TTC549 (cell line): Measurements from ENCODE around the gene STEAP4.
"Not testable (repeated sequence)": the region's sequence is repeated elsewhere in the genome, so short reads cannot be mapped to it uniquely, and the experiment has no call there.

Experiments used
- FAIRE-seq: peaks from 2 replicates; lab custom pipeline; 2012; peaks lifted over from hg19 to GRCh38; lab: Jason Lieb, UNC

STEAP4 gene

DNA sequence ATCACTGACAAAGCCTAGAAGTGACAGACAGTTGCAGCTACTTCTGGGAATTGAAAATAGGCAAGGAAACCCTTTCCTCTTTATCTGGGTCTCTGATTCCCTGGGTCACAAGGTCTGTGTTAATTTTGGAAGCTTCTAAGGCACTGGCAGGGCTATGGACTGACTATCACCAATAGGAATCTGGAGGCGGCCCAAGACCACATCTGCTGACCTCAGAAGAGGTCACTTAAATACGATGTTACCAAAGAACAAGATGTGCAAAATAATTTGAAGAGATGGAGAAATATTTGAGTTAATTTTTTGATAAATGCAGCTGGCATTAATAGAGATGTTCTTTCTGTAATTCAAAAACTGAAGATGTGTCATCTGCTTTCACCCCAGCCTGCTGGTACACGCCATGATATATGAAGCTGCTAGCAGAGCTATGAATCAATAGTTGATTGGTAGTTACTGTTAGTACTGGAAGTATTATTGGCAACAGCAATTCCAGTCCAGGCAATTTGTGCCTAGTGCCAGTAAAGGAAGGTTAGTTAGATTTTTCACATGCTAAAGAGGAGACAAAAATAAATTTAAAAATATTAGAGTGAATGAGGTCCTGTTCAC lies 5.5 kb upstream of the STEAP4 start:
- no peak for FAIRE-seq

DNA sequence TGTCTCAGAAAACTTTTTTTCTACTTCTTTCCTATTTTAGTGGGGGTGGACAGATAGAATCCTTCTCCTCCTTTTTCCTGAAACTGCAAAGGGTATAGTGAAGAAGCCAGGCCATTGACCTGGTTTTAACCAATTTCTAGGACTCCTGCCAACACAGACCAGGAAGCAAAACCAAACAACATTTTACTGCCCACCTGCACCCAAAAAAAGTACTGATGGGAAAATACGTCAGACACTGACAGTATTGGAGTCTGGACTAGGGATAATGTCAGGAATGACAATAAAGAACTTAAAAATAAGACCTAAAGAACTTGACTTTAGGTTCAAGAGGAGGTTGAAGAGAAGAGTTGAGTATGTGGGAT lies 5.0 kb upstream of the STEAP4 start:
- FAIRE-seq = no peak

DNA sequence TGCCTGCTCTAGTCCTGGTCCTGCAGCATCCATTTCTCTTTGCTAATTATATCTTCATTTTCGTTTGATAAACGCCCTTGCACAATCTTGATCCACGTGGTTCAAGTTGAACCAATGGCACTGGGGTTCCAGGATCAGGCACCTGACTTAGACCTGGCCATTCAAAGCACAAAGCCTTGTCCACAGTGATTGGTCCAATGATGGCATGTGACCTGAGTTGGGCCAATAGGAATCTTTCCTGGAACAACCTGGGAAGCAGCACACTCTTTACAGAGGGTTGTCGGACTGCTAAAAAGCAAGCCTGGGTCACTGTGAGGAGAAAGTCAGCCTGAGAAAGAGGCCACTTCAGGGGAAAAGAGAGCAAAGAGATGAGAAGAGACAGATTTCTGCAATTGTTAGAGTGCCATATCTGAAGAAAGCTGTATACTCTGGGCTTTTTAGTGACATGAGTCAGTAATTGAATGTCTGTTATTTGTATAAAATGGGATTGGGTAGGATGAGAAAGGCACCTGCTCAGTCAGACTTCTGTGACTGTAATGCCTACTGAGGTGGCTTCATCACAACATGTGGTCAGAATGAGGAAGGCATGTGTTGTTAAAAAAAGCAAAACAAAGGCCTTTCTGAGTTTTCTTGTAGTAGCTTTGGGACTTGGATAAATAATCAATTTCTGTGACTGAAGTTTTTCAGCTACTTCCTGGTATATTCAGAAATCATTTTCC lies 4.4 kb upstream of the STEAP4 start:
- no peak for FAIRE-seq

DNA sequence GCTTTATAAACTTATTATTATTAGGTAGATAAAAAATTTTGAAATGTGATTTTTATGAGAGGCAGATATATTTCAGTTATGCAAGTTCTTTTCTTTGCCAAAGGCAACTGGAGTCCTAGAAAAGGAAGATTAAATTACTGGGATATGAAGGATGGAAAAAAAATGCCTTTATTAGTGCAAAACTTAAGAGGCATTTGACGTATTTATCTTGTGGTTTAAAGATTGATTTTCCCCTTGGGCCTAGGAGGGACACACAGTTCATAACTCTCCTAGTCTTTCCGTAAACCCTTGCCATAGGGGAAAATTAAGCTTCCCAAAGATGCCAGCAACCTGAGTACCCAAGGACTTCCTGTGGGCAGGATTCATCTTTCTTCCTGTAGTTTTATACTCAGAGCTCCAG lies 3.1 kb upstream of the STEAP4 start:
- no peak for FAIRE-seq

DNA sequence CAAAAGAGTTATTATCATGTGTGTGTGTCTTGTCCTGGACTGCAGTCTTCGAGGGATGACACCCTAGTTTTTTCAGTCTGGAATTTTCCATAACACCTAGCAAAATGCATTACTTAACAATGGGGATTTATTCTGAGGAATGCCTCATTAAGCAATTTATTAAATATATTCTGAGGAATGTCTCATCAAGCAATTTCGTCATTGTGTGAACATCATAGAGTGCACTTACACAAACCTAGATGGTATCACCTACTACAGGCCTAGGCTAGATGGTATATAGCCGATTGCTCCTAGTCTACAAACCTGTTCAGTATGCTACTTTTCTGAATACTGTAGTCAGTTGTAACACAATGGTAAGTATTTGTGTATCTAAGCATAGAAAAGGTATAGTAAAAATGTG lies 1.1 kb upstream of the STEAP4 start:
- FAIRE-seq = no peak

DNA sequence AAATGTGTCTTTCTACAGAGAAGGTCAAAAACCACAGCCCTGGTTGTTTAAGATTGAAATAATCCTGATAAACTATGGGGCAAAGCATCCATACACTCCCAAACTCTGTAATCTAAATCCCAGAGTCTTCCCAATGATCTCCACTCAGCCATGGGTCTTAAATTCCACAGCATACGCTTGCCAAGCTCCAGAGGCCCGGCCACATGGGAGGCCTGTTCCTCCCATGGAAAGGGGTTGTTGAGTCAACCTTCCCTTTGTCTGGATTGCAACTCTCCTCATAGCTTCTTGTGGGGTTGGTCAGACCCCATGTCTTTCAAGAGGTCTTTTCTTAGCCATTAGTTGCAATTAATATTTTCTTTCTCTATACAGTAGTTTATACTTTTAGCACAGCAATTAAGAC lies 718 bp upstream of the STEAP4 start:
- FAIRE-seq = no peak

DNA sequence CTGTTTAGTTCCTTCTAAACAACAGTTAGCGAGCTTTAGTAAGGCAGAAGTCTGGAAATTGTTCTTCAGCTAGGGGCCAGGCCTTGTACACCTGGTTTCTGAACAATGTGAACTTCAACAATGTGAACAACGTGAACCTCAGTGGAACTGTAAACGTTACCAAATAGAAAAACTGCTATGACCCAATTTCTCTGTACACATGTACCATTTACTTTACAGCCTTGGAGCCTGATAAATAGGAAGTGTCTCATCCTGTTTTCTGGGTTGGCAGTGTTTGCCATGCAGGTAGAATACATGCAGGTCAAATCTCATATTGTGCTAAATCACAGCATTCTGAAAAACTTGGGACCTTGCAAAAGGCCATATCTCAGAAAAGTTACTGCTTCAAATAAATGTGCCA lies 1.6 kb downstream of the STEAP4 start:
- FAIRE-seq = no peak

DNA sequence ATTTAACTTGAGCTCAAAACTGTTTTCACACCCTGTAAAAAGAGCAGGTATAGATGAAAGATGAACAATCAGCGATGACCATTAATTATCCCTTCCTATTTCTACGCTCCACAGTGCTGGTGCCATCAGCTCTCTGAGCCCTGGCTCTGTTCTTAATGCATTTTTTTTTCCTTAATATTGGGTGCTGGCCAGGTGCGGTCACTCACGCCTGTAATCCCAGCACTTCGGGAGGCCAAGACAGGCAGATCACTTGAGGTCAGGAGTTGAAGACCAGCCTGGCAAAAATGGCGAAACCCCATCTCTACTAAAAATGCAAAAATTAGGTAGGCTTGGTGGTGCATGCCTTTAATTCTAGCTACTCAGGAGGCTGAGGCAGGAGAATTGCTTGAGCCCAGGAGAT lies 4.2 kb downstream of the STEAP4 start:
- FAIRE-seq = no peak

DNA sequence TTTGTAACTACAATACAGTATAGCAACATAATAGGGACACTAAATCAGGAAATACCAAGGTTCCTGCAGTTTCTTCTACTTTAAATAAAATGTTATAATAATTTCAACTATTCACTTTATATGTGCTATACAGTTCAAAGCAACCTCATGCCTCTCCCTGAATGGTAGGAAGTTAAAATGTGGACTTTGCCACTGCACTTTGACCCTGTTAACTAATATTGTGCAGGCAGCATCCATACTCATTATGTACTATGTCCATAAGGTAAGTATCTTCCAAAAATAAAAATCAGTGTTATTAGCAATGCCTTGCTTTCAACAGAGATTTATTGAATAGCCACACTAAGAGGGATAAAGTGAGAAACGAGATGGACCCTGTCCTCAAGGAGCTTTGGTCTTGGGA lies 4.8 kb downstream of the STEAP4 start:
- no peak for FAIRE-seq

DNA sequence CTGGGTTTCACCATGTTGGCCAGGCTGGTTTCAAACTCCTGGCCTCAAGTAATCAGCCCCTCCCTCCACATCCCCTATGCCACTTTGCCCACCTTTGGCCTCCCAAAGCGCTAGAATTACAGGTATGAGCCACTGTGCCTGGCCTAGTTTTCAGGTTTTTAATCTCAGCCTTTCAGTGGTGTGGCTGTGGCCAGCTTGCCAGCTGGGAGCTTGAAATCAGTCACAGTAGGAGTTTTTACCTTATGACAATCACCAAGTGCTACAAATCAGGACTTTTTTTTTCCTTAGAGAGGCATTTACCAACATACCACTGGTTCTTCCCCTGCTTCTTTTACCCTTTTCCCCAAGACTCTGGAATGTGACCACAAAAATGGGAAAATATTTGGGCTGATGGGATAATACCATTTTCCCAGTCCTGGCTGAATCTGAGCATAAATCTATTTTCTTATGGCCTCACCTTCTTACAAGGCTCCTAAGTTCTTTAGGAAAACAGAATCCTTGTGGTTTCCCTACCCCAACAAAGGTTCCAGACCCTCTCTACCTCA lies 6.2 kb downstream of the STEAP4 start:
- FAIRE-seq = no peak

DNA sequence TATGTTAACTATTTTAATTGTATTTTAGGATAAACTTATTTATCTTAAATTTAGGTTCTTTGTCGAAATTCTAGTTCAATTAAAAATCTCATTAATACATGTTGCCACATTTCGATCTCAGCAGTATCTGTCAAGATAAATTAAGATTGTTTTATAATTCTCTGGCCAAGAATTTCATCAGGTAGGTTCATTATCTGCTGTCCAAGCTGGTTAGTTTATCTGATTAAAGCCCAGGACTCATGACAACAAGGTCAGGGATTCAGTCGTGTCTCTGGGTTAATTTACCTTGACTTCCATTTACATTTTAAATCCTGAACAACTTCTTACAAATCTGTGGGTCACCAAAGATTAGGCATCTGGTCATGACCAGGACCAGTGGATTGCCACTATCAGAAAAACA lies 7.6 kb downstream of the STEAP4 start:
- no peak for FAIRE-seq

DNA sequence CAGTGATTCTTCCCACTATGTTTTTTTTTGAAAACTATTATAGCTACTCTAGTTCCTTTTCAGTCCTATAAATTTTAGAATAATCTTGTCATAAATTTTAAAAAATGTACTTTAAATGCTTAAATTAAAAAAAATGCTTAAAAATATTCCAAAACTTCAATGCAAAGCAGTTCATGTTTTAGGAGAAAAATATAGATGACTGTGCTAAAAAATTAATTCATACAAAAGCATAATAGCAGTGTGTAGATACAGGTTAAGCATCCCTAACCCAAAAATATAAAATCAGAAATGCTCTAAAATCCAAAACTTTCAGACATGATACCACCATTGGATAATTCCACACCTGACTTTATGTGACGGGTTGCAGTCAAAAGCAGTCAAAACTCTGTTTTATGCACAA lies 12.8 kb downstream of the STEAP4 start:
- no peak for FAIRE-seq

DNA sequence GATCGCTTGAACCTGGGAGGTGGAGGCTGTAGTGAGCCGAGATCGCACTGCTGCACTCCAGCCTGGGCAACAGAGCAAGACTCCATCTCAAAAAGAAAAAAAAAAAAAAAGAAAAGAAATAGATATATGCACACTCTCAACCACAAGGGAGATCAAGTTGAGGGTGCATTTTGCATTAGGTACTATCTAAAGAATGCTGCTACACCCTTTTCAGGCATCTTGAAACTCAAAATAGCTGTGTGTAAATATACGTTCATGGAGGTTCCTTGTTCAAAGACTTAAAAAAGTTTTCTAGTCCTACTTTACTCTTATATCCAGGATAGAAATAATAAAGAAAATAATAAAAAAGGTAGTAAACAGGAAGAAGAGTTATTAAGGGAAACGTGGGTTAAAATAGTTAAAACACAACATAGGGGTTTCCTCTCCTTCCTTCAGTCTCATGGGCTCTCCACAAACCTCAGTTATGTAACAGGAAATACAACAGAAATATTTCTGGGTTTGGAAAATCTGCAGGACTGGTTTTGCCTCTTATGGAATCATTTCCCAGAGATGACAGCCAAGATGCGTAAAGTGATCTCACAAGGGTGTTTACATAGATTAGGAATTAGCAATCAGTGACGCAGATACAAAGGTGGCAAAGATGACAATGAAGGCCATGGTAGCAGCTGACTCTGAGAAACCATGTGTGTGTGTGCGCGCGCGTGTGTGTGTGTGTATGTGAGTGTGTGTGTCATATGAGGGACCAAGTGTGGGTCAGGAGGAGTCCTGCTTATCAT lies 15.1 kb downstream of the STEAP4 start:
- FAIRE-seq = no peak

DNA sequence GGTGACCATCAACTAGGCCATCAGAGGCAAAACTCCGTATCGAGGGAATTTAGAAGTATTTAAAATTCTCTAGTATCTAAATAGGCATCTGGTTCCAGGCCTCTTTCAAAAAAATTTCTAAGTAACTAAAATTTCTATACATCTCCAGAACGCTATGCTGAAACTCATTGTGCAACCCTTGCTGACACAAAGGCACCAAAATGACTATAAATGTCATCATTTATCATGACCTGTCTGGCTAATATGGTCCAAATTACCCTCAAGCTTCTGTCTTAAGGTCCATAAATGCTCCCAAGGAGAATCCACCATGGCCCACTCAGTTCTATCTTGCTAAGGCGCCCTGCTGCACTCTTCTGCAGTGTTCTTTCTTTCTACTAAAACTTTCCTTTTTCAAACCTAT lies 16.2 kb downstream of the STEAP4 start:
- FAIRE-seq = no peak

DNA sequence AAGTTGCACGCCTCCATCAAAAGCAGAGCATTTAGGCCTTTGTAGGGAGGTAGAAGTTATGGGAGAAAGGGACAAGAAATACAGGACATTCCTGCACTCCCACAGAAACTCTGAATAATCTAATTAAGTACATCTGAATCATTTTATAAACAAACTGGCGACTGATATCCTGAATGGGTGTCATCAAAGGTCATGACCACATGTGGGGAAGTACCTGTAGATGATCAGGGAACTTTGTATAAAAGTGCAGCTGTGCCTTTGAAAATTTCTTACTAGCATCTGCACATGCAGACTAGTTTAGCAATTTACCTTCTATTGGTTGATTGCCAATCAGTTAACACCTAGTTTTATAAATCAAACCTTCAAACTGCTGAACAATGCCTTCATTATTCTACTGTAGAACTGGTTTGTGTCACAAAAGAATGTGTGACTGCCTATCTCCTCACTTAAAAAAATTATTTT lies 17.1 kb downstream of the STEAP4 start:
- no peak for FAIRE-seq

DNA sequence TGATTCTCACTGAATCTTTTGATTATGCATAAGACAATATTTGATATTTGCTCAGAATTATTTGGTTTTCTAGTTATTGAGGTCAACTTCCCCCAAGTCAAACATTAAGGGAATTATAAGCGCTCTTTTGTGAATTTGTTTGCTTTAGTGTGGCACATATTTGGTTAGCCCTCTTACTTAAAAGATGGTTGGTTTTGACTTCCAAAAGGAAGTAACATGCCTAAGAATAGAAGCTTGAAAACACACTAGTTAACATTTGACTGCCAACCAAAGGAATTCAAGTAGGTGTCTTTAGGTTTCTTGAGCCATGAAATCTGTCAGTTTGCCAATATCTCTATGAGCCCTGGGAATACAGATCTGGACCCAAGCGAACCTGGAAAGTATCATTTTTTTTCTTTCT lies 24.9 kb downstream of the STEAP4 start:
- no peak for FAIRE-seq

DNA sequence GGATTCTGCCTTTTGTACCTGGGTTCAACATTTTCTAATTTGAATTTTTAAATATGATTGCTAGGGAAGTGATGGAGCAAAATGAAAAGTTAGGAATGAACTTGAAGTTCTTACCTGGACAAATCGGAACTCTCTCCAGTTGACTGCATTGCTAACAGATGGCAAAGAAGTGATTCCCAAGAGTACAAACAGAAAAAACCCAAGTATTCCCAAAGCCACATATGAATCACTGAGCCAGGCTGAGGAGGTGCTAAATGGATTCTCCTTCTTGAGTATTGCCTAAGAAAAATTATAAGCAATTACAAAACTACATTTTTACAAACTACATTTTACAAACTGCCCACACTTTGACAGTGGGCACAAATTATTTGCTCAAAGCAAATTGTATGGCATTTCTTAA lies 25.9 kb downstream of the STEAP4 start:
- FAIRE-seq = no peak

DNA sequence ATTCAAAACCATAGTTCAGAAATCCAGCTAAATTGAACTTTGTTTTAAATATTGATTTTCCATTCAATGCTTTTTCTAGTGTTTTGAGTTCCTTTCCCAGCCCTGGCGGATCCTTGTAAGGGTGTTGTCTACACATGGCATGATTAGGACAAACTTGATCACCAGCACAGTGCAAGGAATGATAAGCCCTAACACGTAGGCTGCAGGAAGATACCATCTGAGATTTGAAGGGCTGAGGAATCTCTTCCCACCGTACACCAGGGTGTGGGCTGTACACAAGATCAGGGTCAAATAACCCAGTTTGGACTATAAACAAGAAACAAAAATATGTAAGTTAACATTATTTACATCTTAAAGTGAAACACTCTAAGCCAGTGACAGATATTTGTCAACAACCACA lies 27.4 kb downstream of the STEAP4 start:
- FAIRE-seq = no peak

DNA sequence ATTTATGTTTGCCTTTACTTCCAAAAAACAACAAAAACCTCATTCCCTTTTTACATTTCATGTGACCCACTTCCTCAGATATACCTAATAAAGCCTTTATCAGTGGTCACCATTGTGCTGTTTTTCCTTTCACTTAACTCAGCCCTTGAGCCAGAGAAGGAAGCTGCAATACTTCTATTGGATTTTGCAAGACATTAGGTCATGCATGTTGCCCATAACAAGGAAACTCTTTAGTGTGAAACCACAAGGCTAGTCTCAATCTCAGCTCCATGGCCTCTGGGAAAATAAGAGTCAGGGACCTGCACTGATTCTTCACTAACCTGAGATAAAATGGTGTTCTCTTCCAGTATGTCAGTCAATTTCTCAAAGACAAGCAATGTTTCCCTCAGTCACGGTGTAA lies 27.8 kb downstream of the STEAP4 start:
- no peak for FAIRE-seq

DNA sequence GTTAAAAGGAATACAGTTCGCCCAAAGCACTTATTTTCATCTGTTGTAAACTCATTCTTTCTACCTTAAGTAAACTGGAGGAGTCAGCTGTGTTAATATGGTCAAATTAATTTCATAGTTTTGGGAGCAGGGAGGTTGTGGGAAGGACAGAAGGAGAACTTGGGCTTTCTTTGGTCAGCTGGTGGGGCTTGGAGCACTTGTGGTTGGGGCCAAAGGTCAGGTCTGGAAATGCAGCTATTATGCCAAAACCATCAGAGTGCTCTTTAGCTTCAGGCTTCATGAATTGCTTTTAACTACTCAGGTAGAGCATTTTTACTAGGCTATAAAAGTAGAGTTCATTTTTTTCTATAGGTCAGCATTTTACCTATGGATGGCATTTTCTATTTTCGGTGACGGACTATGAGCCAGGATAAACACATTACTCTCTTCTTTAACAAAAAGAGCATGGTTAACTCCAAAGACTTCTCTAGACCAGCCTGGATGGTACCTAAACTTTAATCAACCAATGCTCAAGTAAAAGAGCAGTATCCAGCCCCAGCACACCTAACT lies 30.0 kb downstream of the STEAP4 start:
- FAIRE-seq = no peak

DNA sequence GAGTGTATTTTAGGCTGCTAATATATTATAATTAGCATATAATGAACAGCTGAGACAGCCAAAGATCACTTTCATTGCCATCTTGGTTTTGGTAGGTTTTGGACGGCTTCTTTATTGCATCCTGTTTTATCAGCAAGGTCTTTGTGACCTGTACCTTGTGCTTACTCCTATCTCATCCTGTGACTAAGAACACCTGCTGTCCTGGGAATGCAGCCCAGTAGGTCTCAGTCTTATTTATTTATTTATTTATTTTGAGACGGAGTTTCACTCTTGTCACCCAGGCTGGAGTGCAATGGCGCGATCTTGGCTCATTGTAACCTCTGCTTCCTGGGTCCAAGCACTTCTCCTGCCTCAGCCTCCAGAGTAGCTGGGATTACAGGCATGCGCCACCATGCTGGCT lies 31.8 kb downstream of the STEAP4 start:
- FAIRE-seq = not testable (repeated sequence)

DNA sequence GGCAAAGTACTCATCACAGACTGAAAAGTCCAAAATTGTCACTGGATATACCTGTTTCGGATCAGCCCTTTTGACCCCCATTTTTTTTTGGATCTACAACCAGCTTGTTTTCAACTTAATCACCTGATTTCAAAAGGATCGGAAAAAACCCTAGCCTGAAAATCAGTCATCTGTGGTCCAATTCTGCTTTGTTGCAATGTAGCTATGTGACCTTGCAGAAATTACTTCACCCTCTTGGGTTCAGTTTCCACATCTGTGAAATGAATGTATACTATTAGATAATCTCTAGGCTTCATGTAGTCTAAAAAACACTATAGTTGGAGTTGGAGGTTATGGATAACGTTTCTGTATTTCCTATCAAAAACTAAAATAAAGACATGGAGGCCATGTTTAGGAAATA lies 37.1 kb downstream of the STEAP4 start:
- no peak for FAIRE-seq

DNA sequence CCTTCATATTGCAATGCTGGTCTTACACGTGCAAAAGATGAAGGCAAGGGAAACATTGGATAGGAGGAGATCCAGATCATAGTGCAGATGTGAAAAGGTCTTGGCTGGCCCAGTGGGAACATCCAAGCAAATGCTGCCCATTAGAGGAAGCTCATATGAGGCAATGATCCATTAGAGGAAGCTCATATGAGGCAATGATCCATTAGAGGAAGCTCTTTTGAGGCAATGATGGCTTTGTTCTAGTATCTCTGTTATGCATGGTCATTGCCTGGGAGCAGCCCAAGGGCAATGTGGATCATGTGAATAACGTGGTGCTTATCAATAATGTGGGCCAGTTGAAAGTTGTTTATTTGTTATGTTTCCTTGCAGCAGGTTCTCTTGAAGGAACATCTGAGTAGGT lies 37.8 kb downstream of the STEAP4 start:
- no peak for FAIRE-seq
